Hepatocyte (in vitro differentiated cells): ENCODE measurements around the gene PLD3.

Experiments used
- EZH2 ChIP-seq: fragments of 200-600 bp; sonication (generic); IDR thresholded peaks from 2 replicates; pipeline ENCODE4 v1.6.1; 2016; ENCODE audit warnings: antibody characterized with exemption, mild to moderate bottlenecking, borderline replicate concordance
- EZH2phosphoT487 ChIP-seq: fragments of 200-600 bp; sonication (generic); IDR thresholded peaks from one replicate; pipeline ENCODE4 v1.6.1; 2018; ENCODE audit warnings: antibody characterized with exemption, mild to moderate bottlenecking, low read depth, moderate library complexity; ENCODE audit not compliant: unreplicated experiment, severe bottlenecking
- TF ChIP-seq, protein P1 (sequence below): fragments of 200-600 bp; sonication (generic); IDR thresholded peaks from 2 replicates; pipeline ENCODE4 v1.5.1; 2016; ENCODE audit warnings: antibody characterized with exemption, mild to moderate bottlenecking; ENCODE audit not compliant: poor library complexity

GRCh38 chr19:40420766-40421765 is 72.6 kb downstream of the PLD3 start:
- TF ChIP-seq, protein P1, sequence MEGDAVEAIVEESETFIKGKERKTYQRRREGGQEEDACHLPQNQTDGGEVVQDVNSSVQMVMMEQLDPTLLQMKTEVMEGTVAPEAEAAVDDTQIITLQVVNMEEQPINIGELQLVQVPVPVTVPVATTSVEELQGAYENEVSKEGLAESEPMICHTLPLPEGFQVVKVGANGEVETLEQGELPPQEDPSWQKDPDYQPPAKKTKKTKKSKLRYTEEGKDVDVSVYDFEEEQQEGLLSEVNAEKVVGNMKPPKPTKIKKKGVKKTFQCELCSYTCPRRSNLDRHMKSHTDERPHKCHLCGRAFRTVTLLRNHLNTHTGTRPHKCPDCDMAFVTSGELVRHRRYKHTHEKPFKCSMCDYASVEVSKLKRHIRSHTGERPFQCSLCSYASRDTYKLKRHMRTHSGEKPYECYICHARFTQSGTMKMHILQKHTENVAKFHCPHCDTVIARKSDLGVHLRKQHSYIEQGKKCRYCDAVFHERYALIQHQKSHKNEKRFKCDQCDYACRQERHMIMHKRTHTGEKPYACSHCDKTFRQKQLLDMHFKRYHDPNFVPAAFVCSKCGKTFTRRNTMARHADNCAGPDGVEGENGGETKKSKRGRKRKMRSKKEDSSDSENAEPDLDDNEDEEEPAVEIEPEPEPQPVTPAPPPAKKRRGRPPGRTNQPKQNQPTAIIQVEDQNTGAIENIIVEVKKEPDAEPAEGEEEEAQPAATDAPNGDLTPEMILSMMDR: peak; percentile 96
- no peak for TF ChIP-seq EZH2phosphoT487
- no peak for TF ChIP-seq EZH2
